ENCODE data around the gene MARVELD3. TPM values are rescaled to one million over a fixed set of nuclear protein-coding genes. Genes with fewer than 3 reads are reported as not detected.

MARVELD3 gene
- total RNA-seq: not detected in 2 replicates

GRCh38 chr16:71626018-71626857 lies at the start of gene MARVELD3:
MARVELD3 (plus strand) TSS chr16:71626184; CDS start chr16:71626230, 46 bp downstream.

GRCh38 chr16:71576971-71577370 lies 49.0 kb upstream of the MARVELD3 start, which contains the start of gene TAT:
TAT (minus strand) TSS chr16:71577092; CDS start chr16:71576415, 677 bp downstream.

Other genes starting within 250 kb of the MARVELD3 start
- not detected in 2 replicates for gene TLE7, start 184.1 kb upstream of the MARVELD3 start, total RNA-seq
- 9.2 and 11.8 TPM in 2 replicates for gene ZNF23, start 163.9 kb upstream of the MARVELD3 start, total RNA-seq
- 1.3 and 2.8 TPM in 2 replicates for gene ZNF19, start 136.9 kb upstream of the MARVELD3 start, total RNA-seq
- gene CHST4, start 99.8 kb upstream of the MARVELD3 start, total RNA-seq: not detected in 2 replicates
- gene TAT, start 49.1 kb upstream of the MARVELD3 start, total RNA-seq: not detected in 2 replicates
- 5.9 and 14.2 TPM in 2 replicates for gene PHLPP2, start 98.5 kb downstream of the MARVELD3 start, total RNA-seq
- gene AP1G1, start 182.7 kb downstream of the MARVELD3 start, total RNA-seq: 67.5 and 68.5 TPM in 2 replicates
- gene ATXN1L, start 219.8 kb downstream of the MARVELD3 start, total RNA-seq: 7.3 TPM in 2 replicates

Measured in regular cardiac myocyte (primary cell).